HL-60/S4 treated with retinoic acid at 250 ng/mL for 4 days and 3 days (cell line): ENCODE measurements around the gene TUFM.
"Not testable (repeated sequence)": the region's sequence is repeated elsewhere in the genome, so short reads cannot be mapped to it uniquely, and the experiment has no call there.

Source experiments
- in situ Hi-C: fragments of 300-500 bp; cut with MboI; formaldehyde crosslinking; loops from 2 replicates; pipeline ENCODE4 v1.7.0; 2022; ENCODE audit warnings: low sequenced_read_pairs

TUFM gene

DNA sequence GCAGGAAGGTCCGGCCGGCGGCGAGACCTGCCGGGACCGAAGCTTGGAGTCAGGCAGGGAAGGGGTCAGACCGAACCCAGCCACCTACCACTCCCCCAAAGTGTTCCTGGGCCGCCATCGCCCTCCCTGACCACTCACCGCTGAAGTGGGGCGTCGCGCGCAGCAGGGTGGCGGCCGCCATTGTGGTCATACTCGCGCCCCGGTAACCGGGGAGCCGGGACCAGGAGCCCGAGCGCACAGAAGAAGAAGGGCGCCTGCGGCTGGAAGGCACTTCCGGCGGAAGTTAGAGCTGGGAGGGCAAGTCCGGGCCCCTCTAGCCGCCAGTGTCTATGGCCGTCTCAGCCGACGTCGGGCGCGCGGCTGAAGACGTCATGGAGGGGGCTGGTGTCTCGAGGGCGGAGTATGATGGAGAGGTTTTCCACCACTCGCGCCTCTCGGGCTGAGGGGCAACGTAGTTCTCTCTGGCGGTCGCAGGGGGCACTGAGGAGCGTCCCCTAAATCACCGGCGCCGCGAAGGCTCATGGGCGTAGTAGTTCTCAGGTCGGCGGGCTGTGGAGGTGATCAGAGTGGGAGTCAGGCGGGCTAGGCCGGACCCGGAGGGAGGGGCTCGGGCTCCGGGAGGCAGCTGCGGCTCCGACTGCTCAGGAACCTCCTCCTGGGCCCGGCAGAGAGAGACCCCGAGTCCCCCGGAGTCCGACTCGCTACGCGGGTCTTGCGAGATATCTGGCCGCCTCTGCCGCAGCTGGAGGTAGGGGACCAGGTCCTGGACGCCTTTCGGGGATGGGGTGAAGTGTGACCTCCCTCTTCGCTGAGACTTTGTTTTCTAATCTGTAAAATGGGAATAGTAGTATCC lies at the start of gene TUFM:
TSS of gene TUFM (minus strand) at position 269 of the 853 bp plus-strand sequence. CDS start at position 190, 79 bp downstream.
- in situ Hi-C loops: no loop called here

GRCh38 chr16:28895609-28896008 lies 49.5 kb upstream of the TUFM start:
- in situ Hi-C loops: no loop called here

- in situ Hi-C loops: no loop called here
These were observed 47.1 kb upstream of the TUFM start for GRCh38 chr16:28893291-28893690.

GRCh38 chr16:28891964-28892890 lies 46.1 kb upstream of the TUFM start:
- in situ Hi-C loops: no loop called here

DNA sequence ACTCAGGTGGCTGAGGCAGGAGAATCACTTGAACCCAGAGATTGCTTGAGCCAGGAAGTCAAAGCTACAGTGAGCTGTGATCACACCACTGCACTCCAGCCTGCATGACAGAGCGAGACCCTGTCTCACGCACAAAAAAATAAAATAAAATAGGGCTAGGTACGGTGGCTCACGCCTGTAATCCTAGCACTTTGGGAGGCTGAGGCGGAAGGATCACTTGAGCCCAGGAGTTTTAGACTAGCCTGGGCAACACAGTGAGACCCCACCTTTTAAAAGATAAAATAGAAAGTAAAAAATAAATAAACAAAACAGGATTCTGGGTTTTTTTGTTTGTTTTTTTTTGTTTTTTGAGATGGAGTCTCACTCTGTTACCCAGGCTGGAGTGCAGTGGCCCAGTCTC lies 44.2 kb upstream of the TUFM start:
- in situ Hi-C loops: not testable (repeated sequence)

DNA sequence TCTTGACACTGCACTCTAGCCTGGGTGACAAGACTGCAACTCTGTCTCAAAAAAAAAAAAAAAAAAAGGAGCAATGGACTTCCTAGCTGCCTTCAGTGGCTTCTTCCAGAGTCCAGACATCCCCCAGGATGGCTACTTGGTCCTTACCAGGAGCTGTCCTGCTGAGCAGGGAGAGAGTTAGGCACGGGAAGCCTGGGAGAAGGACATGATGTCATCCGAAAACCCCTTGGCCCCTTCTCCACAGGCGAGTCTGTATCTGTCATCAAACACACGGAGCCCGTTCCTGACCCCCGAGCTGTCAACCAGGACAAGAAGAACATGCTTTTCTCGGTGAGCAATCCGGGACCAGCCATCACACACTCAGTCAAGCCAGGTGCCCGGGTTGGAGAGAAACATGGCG lies 40.8 kb upstream of the TUFM start:
- in situ Hi-C loops: loop anchor here (10.0 kb wide), 1 partner anchor 72 kb away; no protein-coding TSS in a partner anchor

GRCh38 chr16:28884045-28884444 lies 37.9 kb upstream of the TUFM start:
- in situ Hi-C loops: loop anchor here (10.0 kb wide), 1 partner anchor 69 kb away; no protein-coding TSS in a partner anchor

GRCh38 chr16:28883221-28883996 lies 37.3 kb upstream of the TUFM start:
- in situ Hi-C loops: loop anchor here (10.0 kb wide), 1 partner anchor 69 kb away; no protein-coding TSS in a partner anchor

DNA sequence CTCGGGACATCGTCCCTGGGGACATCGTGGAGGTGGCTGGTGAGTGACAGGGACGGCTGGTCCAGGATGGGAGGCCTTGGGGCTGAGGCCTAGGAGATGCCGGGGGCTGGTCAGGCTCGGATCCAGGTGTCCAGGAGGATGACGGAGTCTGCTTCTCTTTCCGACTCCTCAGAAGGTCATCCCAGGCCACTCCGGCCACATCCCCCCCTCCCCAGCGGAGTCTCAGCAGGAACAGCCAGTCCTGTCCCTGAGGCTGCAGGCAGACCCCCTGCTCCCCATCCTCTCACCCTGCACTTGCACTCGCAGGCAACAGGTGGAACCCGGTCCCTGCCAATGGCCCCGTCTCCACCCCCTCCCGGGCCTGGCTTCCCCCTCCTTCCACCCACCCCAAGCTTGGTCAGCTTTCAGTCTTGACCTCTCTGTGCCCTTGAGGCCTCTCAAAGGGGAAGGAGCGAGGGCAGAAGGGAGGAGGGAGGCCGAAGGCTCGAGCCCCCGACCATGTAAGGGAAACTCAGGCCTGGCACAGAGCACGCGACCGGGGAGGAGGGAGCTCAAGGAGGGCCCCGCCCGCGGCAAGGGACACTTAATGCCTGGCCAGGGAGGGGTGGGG lies 36.5 kb upstream of the TUFM start:
- in situ Hi-C loops: loop anchor here (10.0 kb wide), 1 partner anchor 68 kb away; no protein-coding TSS in a partner anchor

DNA sequence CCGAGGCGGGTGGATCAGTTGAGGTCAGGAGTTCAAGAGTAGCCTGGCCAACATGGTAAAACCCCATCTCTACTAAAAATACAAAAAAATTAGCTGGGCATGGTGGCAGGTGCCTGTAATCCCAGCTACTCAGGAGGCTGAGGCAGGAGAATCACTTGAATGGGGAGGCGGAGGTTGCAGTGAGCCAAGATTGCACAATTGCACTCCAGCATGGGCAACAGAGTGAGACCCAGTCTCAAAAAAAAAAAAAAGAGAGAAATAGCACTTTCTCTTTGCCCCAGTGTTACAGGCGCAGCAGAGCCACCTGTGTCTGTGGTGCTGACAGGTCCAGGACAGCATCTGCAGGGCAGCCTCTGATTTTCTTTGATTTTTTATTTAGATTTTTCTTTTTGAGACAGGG lies 35.4 kb upstream of the TUFM start:
- in situ Hi-C loops: loop anchor here (10.0 kb wide), 1 partner anchor 67 kb away; no protein-coding TSS in a partner anchor

DNA sequence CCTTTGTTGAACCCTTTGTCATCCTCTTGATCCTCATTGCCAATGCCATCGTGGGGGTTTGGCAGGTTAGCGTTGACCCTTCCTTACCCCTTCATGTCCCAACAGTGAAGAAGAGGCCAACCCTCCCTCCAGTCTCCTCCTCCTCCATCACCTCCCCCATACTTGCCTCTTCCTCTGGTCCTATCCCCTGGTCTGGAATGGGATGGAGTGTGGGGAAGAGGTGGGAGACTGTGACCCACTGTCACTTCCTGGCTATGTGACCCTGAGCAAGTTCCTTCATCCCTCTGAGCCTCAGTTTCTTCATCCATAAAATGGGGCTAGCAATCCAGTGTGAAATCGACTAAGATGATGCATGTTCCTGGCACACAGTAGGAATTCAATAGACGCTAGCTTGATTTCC lies 34.8 kb upstream of the TUFM start:
- in situ Hi-C loops: loop anchor here (10.0 kb wide), 1 partner anchor 66 kb away; no protein-coding TSS in a partner anchor

- in situ Hi-C loops: loop anchor here (10.0 kb wide), 1 partner anchor 66 kb away; no protein-coding TSS in a partner anchor
These were observed 34.4 kb upstream of the TUFM start for GRCh38 chr16:28880589-28880915.

GRCh38 chr16:28879841-28880588 lies 33.9 kb upstream of the TUFM start:
- in situ Hi-C loops: loop anchor here (5.0 to 10.0 kb wide), 2 partner anchors 48 to 65 kb away; no protein-coding TSS in a partner anchor

DNA sequence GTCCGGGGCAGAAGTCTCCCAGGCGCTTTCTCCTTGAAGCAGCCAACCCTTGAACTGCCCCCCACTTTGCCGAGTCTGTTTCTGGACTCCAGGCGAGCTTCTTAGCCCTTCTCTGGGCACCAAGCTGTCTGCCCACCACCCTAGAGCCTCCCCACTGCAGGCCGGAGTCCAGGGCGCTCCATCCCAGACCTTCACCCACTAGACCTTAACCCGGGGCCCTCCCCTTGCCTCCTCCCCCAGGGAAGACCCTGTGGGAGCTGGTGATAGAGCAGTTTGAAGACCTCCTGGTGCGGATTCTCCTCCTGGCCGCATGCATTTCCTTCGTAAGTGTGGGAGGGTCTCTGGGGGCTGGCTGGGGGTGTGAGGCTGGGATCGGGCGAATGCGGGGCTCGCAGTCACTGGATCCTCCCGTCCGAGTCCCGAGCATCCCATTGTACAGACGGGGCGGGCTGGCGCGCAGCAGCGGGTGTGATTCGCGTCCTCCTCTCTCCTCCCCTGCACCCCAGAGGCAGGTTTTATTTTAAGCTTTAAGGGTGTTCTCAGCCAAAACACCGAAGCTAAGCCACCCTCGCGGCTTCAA lies 33.2 kb upstream of the TUFM start:
- in situ Hi-C loops: loop anchor here (5.0 kb wide), 1 partner anchor 47 kb away; no protein-coding TSS in a partner anchor

DNA sequence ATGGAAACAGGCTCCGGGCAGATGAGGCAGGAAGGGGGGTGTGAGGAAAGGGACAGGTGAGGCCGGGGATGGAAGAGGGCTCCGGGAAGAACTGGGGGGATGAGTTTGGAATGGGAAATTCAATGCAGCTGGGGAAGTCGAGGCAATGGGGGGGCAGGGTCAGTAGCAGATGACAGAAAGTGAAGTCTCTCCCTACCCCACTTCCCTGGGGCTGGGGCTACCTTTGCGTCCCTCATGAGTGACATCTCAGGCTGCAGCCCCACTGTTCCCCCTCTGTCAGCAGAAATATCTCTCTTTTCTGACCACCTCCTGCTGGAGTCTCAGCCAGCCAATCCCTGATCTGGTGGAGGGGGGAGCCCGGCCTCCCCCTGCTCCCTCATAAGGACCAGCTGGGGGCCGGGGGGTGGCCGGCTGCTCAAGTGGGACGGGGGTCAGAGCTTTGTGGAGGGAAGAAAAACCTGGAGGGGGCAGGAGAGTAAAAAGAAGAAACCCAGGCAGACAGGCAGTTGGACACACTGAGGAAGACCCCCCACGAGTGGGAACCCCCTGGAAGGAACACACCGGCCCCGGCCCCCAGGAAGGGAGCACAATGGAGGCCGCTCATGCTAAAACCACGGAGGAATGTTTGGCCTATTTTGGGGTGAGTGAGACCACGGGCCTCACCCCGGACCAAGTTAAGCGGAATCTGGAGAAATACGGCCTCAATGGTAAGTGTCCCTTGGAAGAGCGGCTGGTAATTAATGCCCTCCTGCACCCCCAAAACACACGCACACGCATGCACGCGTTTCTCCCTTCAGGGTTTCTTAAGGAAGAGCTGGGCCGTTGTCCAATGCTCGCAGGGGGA lies 32.2 kb upstream of the TUFM start, which contains the start of gene ATP2A1:
TSS of gene ATP2A1 (plus strand) at position 406 of the 844 bp plus-strand sequence. CDS start at position 590, 184 bp downstream.
- in situ Hi-C loops: loop anchor here (5.0 kb wide), 1 partner anchor 46 kb away; no protein-coding TSS in a partner anchor

GRCh38 chr16:28877655-28878000 lies 31.5 kb upstream of the TUFM start:
- in situ Hi-C loops: loop anchor here (5.0 kb wide), 1 partner anchor 45 kb away; no protein-coding TSS in a partner anchor

DNA sequence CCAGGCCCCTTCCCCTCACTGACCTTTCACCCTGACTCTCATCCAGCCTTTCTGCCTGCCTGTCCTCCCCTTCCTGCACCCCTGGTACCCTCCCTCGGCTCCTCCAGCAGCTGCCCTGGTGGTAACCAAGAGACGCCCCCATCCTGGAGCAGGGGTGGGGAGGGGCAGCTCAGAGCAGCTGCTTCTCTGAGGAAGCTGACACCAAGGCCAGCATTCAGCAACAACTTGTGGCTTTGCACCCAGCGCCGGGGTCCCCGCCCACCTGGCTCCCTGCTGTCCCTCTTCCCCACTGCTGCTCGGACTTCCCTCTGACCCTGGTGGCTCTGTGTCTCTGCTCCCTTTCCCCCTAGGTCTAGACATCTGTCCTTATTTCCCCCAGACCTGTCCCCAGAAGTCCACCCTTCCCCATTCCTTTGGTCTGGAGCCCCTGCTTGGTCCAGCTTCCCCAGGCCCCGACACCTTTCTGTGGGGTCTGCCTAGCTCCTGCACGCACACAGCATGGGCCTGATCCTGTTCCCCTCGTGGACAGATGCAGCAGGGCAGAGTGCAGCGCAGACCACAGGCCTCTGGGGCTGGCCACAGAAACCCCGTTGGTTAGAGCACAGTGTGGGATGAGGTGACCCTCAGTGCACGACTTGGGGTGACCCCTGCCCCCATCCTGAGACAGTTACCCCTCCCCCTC lies 31.0 kb upstream of the TUFM start:
- in situ Hi-C loops: loop anchor here (5.0 kb wide), 1 partner anchor 45 kb away; no protein-coding TSS in a partner anchor
